ENCODE data around the gene ZNF835.

The ZNF835 gene

GRCh38 chr19:56661248-56661647 lies 10.3 kb downstream of the ZNF835 start:
- DNase-seq, result no peak

- DNase-seq, result no peak
Measured at GRCh38 chr19:56660381-56661107, 11.0 kb downstream of the ZNF835 start.

- no peak for DNase-seq
Measured at GRCh38 chr19:56654151-56654550, 17.4 kb downstream of the ZNF835 start.

GRCh38 chr19:56643460-56643955 lies 28.0 kb downstream of the ZNF835 start:
- no peak for DNase-seq

GRCh38 chr19:56642711-56643459 lies 28.7 kb downstream of the ZNF835 start, which contains the start of gene SMIM17:
Gene SMIM17, plus strand, starts transcription at chr19:56643159. Its CDS starts 2,509 bp downstream, at chr19:56645668.
- no peak for DNase-seq

GRCh38 chr19:56639217-56639616 lies 32.3 kb downstream of the ZNF835 start:
- no peak for DNase-seq

- peak; percentile 72 for DNase-seq
Measured at GRCh38 chr19:56637976-56638555, 33.5 kb downstream of the ZNF835 start.

GRCh38 chr19:56633021-56633420 lies 38.5 kb downstream of the ZNF835 start:
- no peak for DNase-seq

GRCh38 chr19:56625708-56626107 lies 45.8 kb downstream of the ZNF835 start:
- DNase-seq, result no peak

GRCh38 chr19:56623006-56623405 lies 48.6 kb downstream of the ZNF835 start:
- no peak for DNase-seq

- DNase-seq, result no peak
Measured at GRCh38 chr19:56622374-56622773, 49.2 kb downstream of the ZNF835 start.

- no peak for DNase-seq
Measured at GRCh38 chr19:56619121-56619520, 52.4 kb downstream of the ZNF835 start.

GRCh38 chr19:56617531-56617930 lies 54.0 kb downstream of the ZNF835 start:
- no peak for DNase-seq

- no peak for DNase-seq
Measured at GRCh38 chr19:56613639-56614038, 57.9 kb downstream of the ZNF835 start.

- DNase-seq, result no peak
Measured at GRCh38 chr19:56612737-56613136, 58.8 kb downstream of the ZNF835 start.
